SK-N-SH (cell line): ENCODE results near the gene TMEM50B.

ENCODE experiments used
- CHD2 ChIP-seq: fragments of 150-350 bp; IDR thresholded peaks from 2 replicates; pipeline ENCODE4 v1.6.1; 2018; ENCODE audit warnings: low read length; ENCODE audit not compliant: partially characterized antibody
- EP300 ChIP-seq, 2 experiments: IDR thresholded peaks; 2 replicates each; pipeline versions ENCODE4 v1.4.0 to v1.6.1; 2012; ENCODE audit warnings: borderline replicate concordance in 1 of 2, low read depth in 1 of 2, low read length in 1 of 2
- JUND ChIP-seq: IDR thresholded peaks from 2 replicates; pipeline ENCODE4 v1.4.0; 2012
- NRF1 ChIP-seq: IDR thresholded peaks from 2 replicates; pipeline ENCODE4 v1.6.1; 2012; ENCODE audit warnings: low read depth, mild to moderate bottlenecking, low read length
- RAD21 ChIP-seq: IDR thresholded peaks from 2 replicates; pipeline ENCODE4 v1.6.1; 2012; ENCODE audit warnings: mild to moderate bottlenecking, low read length
- RFX5 ChIP-seq: IDR thresholded peaks from 2 replicates; pipeline ENCODE4 v1.6.1; 2012; ENCODE audit warnings: mild to moderate bottlenecking, improper control_type of control experiment, low read length
- SMC3 ChIP-seq: IDR thresholded peaks from 2 replicates; pipeline ENCODE4 v1.6.1; 2012; ENCODE audit warnings: low read depth, low read length, improper control_type of control experiment
- TAF1 ChIP-seq: IDR thresholded peaks from 2 replicates; pipeline ENCODE4 v1.6.1; 2012; ENCODE audit warnings: low read depth, mild to moderate bottlenecking, low read length, moderate library complexity, borderline replicate concordance
- TEAD4 ChIP-seq: IDR thresholded peaks from 2 replicates; pipeline ENCODE4 v1.4.0; 2012; ENCODE audit warnings: mild to moderate bottlenecking, borderline replicate concordance; ENCODE audit not compliant: insufficient read depth
- USF1 ChIP-seq: IDR thresholded peaks from 2 replicates; pipeline ENCODE4 v1.4.0; 2012; ENCODE audit warnings: low read depth, borderline replicate concordance
- TF ChIP-seq, protein P1 (sequence below): fragments of 200-600 bp; sonication (generic); IDR thresholded peaks from 2 replicates; pipeline ENCODE4 v1.6.1; 2017; ENCODE audit warnings: antibody characterized with exemption, mild to moderate bottlenecking, moderate library complexity
- TF ChIP-seq, protein P2 (sequence below): IDR thresholded peaks from 2 replicates; pipeline ENCODE4 v1.4.0; 2012; ENCODE audit warnings: low read depth
- TF ChIP-seq, protein P3 (sequence below): IDR thresholded peaks from 2 replicates; pipeline ENCODE4; 2012

- TF ChIP-seq, protein P1, sequence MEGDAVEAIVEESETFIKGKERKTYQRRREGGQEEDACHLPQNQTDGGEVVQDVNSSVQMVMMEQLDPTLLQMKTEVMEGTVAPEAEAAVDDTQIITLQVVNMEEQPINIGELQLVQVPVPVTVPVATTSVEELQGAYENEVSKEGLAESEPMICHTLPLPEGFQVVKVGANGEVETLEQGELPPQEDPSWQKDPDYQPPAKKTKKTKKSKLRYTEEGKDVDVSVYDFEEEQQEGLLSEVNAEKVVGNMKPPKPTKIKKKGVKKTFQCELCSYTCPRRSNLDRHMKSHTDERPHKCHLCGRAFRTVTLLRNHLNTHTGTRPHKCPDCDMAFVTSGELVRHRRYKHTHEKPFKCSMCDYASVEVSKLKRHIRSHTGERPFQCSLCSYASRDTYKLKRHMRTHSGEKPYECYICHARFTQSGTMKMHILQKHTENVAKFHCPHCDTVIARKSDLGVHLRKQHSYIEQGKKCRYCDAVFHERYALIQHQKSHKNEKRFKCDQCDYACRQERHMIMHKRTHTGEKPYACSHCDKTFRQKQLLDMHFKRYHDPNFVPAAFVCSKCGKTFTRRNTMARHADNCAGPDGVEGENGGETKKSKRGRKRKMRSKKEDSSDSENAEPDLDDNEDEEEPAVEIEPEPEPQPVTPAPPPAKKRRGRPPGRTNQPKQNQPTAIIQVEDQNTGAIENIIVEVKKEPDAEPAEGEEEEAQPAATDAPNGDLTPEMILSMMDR = no peak
- TF ChIP-seq TAF1 = no peak
- peak; percentile 84 for TF ChIP-seq JUND
- TF ChIP-seq RAD21 = no peak
- TF ChIP-seq EP300 (IDR thresholded peaks at IDR 0.05; ENCODE audit: borderline replicate concordance in 1 of 2, low read depth in 1 of 2, low read length in 1 of 2) = peak in 1 of 2 experiments; percentile 35; a peak in 1 of 4 replicates
- TF ChIP-seq, protein P2, sequence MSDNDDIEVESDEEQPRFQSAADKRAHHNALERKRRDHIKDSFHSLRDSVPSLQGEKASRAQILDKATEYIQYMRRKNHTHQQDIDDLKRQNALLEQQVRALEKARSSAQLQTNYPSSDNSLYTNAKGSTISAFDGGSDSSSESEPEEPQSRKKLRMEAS = peak; percentile 44; the same call in 1 of the 2 replicates
- TF ChIP-seq RFX5 = no peak
- TF ChIP-seq CHD2 = no peak
- TF ChIP-seq NRF1 = no peak
- TF ChIP-seq USF1 = no peak
- TF ChIP-seq TEAD4 = no peak
- TF ChIP-seq, protein P3, sequence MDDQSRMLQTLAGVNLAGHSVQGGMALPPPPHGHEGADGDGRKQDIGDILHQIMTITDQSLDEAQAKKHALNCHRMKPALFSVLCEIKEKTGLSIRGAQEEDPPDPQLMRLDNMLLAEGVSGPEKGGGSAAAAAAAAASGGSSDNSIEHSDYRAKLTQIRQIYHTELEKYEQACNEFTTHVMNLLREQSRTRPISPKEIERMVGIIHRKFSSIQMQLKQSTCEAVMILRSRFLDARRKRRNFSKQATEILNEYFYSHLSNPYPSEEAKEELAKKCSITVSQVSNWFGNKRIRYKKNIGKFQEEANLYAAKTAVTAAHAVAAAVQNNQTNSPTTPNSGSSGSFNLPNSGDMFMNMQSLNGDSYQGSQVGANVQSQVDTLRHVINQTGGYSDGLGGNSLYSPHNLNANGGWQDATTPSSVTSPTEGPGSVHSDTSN = peak; percentile 86
- TF ChIP-seq SMC3 = no peak
These were observed 44.9 kb downstream of the TMEM50B start for GRCh38 chr21:33434770-33435360.
